OCI-LY7 (cell line): ENCODE results near the gene RADIL. TPM values are rescaled to one million over a fixed set of nuclear protein-coding genes. Genes with fewer than 3 reads are reported as not detected.
"Not testable (repeated sequence)": the region's sequence is repeated elsewhere in the genome, so short reads cannot be mapped to it uniquely, and the experiment has no call there.

ENCODE experiments used
- BruUV-seq: library from RNA; stranded (reverse); fragments of 400-500 nt; replicated peaks from 2 replicates; lab custom pipeline; 2021; lab: Mats Ljungman, UMichigan
- CTCF ChIA-PET: fragments of 300-600 bp; sonication (Branson Sonifier 250); formaldehyde crosslinking; loops from one replicate; lab custom pipeline; 2022; ENCODE audit warnings: antibody characterized with exemption; ENCODE audit not compliant: unreplicated experiment; lab: Charles Lee
- POLR2A ChIA-PET: fragments of 300-600 bp; sonication (Branson Sonifier 250); formaldehyde crosslinking; loops from one replicate; lab custom pipeline; 2022; ENCODE audit warnings: antibody characterized with exemption; lab: Charles Lee
- DNase-seq: peaks from one replicate; pipeline ENCODE4 v3.0.0-alpha.2; 2015; ENCODE audit warnings: low spot score
- H2AFZ ChIP-seq: fragments of 200-600 bp; sonication (generic), shearing (Covaris generic); 2 replicates; pipeline ENCODE4 v1.6.1; 2014; ENCODE audit warnings: mild to moderate bottlenecking, antibody characterized with exemption, low read length, moderate library complexity
- H3K27ac ChIP-seq: fragments of 200-600 bp; sonication (generic); 2 replicates; pipeline ENCODE4 v1.5.1; 2014; ENCODE audit warnings: mixed run types, low read depth, mild to moderate bottlenecking, moderate library complexity, low read length, inconsistent platforms; ENCODE audit not compliant: poor library complexity, severe bottlenecking
- H3K36me3 ChIP-seq: fragments of 200-600 bp; sonication (generic); 2 replicates; pipeline ENCODE4 v1.6.1; 2014; ENCODE audit warnings: mild to moderate bottlenecking, antibody characterized with exemption, low read length, moderate library complexity, mixed read lengths; ENCODE audit not compliant: insufficient read depth
- H3K4me1 ChIP-seq: fragments of 200-600 bp; sonication (generic); 2 replicates; pipeline ENCODE4 v1.5.1; 2014; ENCODE audit warnings: mild to moderate bottlenecking, low read length; ENCODE audit not compliant: insufficient read depth, poor library complexity, severe bottlenecking
- H3K4me2 ChIP-seq: fragments of 200-600 bp; sonication (generic); 2 replicates; pipeline ENCODE4 v1.6.1; 2014; ENCODE audit warnings: mild to moderate bottlenecking, low read length
- H3K4me3 ChIP-seq: fragments of 200-600 bp; sonication (generic); 2 replicates; pipeline ENCODE4 v1.5.1; 2014; ENCODE audit warnings: mild to moderate bottlenecking, low read depth, low read length; ENCODE audit not compliant: poor library complexity, severe bottlenecking
- H3K79me2 ChIP-seq: fragments of 200-600 bp; sonication (generic); 2 replicates; pipeline ENCODE4 v1.6.1; 2016; ENCODE audit warnings: low read depth, mild to moderate bottlenecking, low read length, moderate library complexity, mixed read lengths; ENCODE audit not compliant: insufficient read depth
- H3K9me2 ChIP-seq: fragments of 200-600 bp; sonication (generic); 2 replicates; pipeline ENCODE4 v1.6.1; 2016; ENCODE audit warnings: mild to moderate bottlenecking, low read length, mixed read lengths; ENCODE audit not compliant: insufficient read depth
- H3K9me3 ChIP-seq: fragments of 200-600 bp; sonication (generic); 2 replicates; pipeline ENCODE4 v1.6.1; 2014; ENCODE audit warnings: mild to moderate bottlenecking, mixed run types, low read length, mixed read lengths
- H4K20me1 ChIP-seq: fragments of 200-600 bp; sonication (generic); 2 replicates; pipeline ENCODE4 v1.6.1; 2014; ENCODE audit warnings: mild to moderate bottlenecking, antibody characterized with exemption, low read length, moderate library complexity, mixed read lengths; ENCODE audit not compliant: insufficient read depth
- CTCF ChIP-seq: fragments of 200-600 bp; sonication (generic); conservative IDR thresholded peaks from 2 replicates; pipeline ENCODE4 v1.5.1; 2014; ENCODE audit warnings: mild to moderate bottlenecking, antibody characterized with exemption, low read length, moderate library complexity, mixed read lengths
- EZH2phosphoT487 ChIP-seq: fragments of 200-600 bp; sonication (generic); IDR thresholded peaks from 2 replicates; pipeline ENCODE4 v1.6.1; 2018; ENCODE audit warnings: low read depth, borderline replicate concordance, mild to moderate bottlenecking, mixed run types, antibody characterized with exemption, low read length, moderate library complexity, mixed read lengths
- intact Hi-C: fragments of 100-400 bp; cut with micrococcal nuclease; formaldehyde crosslinking; loops from one replicate; pipeline ENCODE4 v1.10.0; 2022; ENCODE audit not compliant: unreplicated experiment
- total RNA-seq, 2 experiments: library from RNA; depleted of rRNA in 1 of 2; stranded (reverse); fragments of >200 nt in 1 of 2; shearing (Covaris generic) in 1 of 2; gene quantifications; 2 replicates each; pipeline ENCODE4 v1.2.3, GENCODE V29; 2014 to 2022

The RADIL gene
- total RNA-seq, 2 experiments from 2014 or later, result 0.34 TPM; not detected in 1

DNA sequence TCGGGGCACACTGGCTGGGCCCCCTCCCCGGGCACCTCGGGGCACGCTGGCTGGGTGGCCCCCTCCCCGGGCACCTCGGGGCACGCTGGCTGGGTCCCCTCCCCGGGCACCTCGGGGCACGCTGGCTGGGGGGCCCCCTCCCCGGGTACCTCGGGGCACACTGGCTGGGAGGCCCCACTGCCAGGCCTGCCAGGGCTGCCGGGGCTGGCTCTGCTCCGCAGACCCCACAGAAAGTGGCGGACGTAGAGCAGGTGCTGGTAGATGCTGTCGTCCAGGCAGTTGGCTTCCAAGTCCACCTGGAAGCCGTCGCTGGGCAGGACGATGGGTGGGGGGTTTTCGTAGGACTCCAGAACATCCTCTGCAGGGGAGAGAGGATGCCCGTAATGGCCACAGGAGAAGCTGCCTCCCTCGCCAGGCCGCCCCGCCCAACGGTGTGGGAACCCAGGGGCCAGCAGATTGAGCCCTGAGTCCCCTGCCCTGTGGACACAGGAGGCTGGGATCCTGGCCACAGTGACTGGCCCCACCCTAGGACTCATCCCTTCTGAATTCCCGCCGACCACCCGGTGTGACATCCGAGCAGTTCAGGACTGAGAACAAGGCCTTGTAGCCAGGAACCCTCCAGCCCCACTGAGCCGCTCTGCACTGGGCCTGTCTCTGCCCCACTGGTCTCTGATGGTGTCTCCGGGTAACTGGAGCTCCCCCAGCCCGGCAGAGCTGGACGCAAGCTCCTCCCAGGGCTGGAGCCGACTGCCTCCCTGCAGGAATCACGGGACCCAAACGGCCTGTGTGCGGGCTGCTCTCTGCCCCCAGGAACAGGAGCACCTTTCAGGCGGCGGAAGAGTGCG, 79.9 kb downstream of the RADIL start:
- no peak overlapping the region for H2AFZ ChIP-seq
- no peaks in the 10 kb centered on the region for H3K36me3 ChIP-seq
- CTCF ChIA-PET, result no interaction called here
- H3K9me2 ChIP-seq, result no peaks in the 10 kb centered on the region
- TF ChIP-seq CTCF, result no peak
- TF ChIP-seq EZH2phosphoT487, result no peak
- no TSS peak for BruUV-seq
- POLR2A ChIA-PET, result no interaction called here
- intact Hi-C loops, result no loop called here
- H4K20me1 ChIP-seq, result no peaks in the 10 kb centered on the region
- DNase-seq, result no peak
- H3K27ac ChIP-seq, result no peak overlapping the region
- no peaks in the 10 kb centered on the region for H3K4me1 ChIP-seq
- no peaks in the 10 kb centered on the region for H3K9me3 ChIP-seq
- no peak overlapping the region for H3K4me2 ChIP-seq
- no peaks in the 10 kb centered on the region for H3K79me2 ChIP-seq
- no peak overlapping the region for H3K4me3 ChIP-seq

DNA sequence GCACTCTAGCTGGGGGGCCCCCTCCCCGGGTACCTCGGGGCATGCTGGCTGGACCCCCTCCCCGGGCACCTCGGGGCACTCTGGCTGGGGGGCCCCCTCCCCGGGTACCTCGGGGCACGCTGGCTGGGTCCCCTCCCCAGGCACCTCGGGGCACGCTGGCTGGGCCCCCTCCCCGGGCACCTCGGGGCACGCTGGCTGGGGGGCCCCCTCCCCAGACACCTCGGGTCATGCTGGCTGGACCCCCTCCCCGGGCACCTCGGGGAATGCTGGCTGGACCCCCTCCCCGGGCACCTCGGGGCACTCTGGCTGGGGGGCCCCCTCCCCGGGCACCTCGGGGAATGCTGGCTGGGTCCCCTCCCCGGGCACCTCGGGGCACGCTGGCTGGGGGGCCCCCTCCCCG, 80.9 kb downstream of the RADIL start:
- H3K27ac ChIP-seq, DNase-seq, BruUV-seq, H3K9me2 ChIP-seq, H3K9me3 ChIP-seq, intact Hi-C loops, H2AFZ ChIP-seq, H3K4me1 ChIP-seq, CTCF ChIA-PET, H3K79me2 ChIP-seq, H3K36me3 ChIP-seq, H3K4me2 ChIP-seq, H4K20me1 ChIP-seq, POLR2A ChIA-PET, H3K4me3 ChIP-seq: not testable (repeated sequence)

DNA sequence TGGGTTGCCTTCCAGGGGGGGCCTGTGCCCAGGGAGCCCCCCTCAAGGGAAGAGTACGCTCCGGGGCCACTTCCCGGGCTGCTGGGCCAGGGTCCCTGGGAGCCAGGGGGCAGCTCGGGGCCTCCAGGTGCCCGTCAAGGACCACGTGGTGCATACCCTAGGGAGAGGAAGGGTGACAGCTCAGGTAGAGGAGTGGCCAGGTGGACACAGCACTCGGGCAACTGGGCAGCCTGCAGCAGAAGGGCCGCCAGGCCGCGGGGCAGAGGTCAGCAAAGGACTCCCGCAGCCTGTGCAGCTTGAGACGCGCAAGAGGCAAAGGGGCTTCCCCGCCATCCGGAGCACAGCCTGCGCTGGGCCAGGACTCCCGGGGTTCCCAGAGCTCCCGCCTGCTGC, 81.7 kb downstream of the RADIL start:
- intact Hi-C loops, result no loop called here

More for the DNA sequence above, 81.7 kb downstream of the RADIL start:
- POLR2A ChIA-PET, result no interaction called here
- no peak for DNase-seq
- H3K4me3 ChIP-seq, result no peak overlapping the region
- no TSS peak for BruUV-seq
- H3K9me3 ChIP-seq, result no peaks in the 10 kb centered on the region
- H3K4me2 ChIP-seq, result no peak overlapping the region
- no peaks in the 10 kb centered on the region for H3K4me1 ChIP-seq
- no peaks in the 10 kb centered on the region for H4K20me1 ChIP-seq
- H3K9me2 ChIP-seq, result no peaks in the 10 kb centered on the region
- no peaks in the 10 kb centered on the region for H3K79me2 ChIP-seq
- TF ChIP-seq CTCF, result no peak
- TF ChIP-seq EZH2phosphoT487, result no peak
- H2AFZ ChIP-seq, result no peak overlapping the region
- no peak overlapping the region for H3K27ac ChIP-seq
- CTCF ChIA-PET, result no interaction called here
- H3K36me3 ChIP-seq, result no peaks in the 10 kb centered on the region
